Measurements from ENCODE around the gene OSTM1.

DNA sequence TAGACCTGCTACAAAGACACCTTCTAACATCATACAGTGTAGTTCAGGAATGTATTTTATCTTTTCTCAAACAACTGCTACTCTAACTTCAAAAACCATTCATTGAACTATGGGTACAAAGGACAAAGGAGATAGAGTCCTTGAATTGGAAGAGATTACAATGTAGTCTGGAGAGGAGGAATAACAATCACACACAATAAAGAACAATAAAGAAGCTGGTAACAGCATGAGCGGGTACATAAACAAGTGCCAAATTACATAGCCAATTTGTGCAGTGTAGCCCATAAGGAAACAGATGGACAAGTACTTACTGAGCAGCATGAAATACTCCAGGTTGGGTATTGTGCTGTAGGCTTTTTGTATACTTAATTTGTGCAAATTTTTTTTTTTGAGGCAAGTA lies 44.3 kb downstream of the OSTM1 start:
- TF ChIP-seq POLR2A (IDR thresholded peaks at IDR 0.05) (no peak), POLR2AphosphoS5 (IDR thresholded peaks at IDR 0.05; ENCODE audit: insufficient read depth in 1 of 2, low read depth in 1 of 2) (no peak)
- TF ChIP-seq, protein P1, sequence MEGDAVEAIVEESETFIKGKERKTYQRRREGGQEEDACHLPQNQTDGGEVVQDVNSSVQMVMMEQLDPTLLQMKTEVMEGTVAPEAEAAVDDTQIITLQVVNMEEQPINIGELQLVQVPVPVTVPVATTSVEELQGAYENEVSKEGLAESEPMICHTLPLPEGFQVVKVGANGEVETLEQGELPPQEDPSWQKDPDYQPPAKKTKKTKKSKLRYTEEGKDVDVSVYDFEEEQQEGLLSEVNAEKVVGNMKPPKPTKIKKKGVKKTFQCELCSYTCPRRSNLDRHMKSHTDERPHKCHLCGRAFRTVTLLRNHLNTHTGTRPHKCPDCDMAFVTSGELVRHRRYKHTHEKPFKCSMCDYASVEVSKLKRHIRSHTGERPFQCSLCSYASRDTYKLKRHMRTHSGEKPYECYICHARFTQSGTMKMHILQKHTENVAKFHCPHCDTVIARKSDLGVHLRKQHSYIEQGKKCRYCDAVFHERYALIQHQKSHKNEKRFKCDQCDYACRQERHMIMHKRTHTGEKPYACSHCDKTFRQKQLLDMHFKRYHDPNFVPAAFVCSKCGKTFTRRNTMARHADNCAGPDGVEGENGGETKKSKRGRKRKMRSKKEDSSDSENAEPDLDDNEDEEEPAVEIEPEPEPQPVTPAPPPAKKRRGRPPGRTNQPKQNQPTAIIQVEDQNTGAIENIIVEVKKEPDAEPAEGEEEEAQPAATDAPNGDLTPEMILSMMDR (IDR thresholded peaks at IDR 0.05) = no peak
